Activated T-helper 1 cell treated with anti-CD3 and anti-CD28 coated beads, Interleukin-2, amount 50 U/mL, for 16 hours (primary cell): ENCODE results near the gene SUCLG1.
"Not testable (repeated sequence)": the region's sequence is repeated elsewhere in the genome, so short reads cannot be mapped to it uniquely, and the experiment has no call there.

Source experiments
- DNase-seq, 2 donors: peaks; one replicate each; pipeline ENCODE4 v3.0.0-alpha.2; 2020; ENCODE audit warnings: low read depth in 1 of 2, low spot score in 1 of 2

SUCLG1 gene

GRCh38 chr2:84459018-84459943 is at the start of gene SUCLG1:
Gene SUCLG1, minus strand, starts transcription at chr2:84459280. Its CDS starts 11 bp downstream, at chr2:84459269.
- peak; percentile 61 to 72 for DNase-seq

DNA sequence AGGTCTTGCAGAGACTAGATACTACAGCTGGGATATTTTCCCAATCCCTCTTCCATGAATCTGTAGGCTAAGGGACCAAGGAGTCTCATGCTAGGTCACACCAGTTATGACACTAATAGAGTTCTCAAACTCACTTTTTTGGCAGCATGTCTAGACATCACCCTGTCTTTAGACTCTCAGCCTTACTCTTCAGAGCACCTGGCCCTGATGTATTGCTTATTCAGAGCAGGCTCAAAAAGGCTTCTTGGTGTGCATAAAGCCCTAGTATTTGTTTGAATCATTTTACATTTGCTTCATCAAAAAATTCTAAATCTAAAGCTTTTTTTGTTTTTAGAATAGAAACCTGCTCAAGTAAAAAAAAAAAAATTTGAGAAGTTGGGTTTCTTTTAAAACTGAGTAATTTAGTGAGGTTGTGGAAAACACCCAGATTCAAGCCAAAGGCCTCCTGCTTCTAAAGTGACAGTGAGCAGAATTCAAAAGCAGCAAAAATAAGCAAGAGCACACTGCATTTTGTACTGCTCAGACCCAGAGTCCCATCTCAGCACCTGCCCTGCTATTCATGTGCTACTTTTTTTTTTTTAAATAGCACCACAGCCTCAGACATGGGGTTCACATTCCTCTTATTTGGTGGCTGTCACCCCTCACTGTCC is 39.2 kb upstream of the SUCLG1 start:
- DNase-seq: no peak

- DNase-seq: no peak
Measured at GRCh38 chr2:84497285-84497684, 38.2 kb upstream of the SUCLG1 start.

DNA sequence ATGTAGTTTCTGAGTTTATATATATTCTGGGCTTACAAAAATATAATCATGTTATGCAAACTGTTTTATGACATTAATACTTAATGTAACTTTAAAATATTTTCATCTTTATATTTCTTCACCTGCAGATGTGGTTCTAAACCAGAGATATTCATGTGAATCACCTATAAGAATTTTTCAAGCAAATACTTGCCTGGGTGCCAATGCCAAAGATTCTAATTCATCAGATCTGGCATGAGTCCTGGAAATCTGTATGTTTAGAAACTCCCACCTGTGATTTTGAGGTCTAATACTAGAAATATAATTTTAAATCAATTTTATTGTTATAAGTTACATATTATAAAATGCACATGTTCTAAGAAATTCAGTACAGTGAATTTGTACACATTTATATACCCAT is 37.3 kb upstream of the SUCLG1 start:
- no peak for DNase-seq

DNA sequence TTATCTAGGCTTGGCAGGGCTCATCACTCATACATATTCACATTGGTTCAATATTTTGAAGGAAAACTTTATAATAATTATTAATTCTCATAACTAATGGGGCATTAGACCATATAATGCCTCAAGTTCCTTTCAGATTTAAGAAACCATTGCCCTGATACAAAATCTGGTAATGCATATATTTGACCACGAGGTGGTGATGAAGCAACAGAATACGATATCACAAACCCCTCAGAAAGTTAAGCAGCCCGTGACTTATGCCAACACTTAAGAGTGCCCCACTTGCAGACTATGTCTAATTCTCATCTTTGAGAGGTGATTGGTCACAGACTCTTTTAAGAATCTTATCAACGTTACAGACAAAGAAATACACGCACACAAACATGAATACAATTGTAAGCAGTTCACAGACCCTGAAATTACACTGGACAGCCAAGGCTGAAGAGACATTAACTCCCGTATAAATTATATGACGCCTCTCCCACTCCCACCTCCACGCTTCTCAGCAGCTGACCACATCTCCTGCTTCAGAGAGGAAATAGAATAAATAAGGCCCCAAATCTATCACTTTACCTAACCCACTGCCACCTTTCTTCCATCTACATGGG is 36.6 kb upstream of the SUCLG1 start:
- no peak for DNase-seq

DNA sequence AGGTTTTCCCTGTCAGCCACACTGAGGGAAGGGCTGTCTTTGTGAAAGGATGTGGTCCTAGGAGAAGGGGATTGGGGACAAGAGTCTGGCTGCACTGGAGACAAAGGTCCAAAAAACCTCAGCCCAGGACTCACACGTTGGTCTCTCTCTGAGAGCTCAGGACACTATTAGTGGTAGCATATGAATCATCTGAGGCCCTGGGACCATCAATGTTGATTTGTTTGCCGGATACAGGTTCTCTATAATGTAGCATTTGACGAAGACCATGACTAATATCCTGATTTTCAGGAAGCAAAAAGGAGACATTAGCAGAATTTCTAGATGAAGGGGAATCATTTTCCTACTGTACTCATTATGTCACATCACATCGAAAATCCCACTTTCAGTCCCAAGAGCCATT is 35.0 kb upstream of the SUCLG1 start:
- no peak for DNase-seq

DNA sequence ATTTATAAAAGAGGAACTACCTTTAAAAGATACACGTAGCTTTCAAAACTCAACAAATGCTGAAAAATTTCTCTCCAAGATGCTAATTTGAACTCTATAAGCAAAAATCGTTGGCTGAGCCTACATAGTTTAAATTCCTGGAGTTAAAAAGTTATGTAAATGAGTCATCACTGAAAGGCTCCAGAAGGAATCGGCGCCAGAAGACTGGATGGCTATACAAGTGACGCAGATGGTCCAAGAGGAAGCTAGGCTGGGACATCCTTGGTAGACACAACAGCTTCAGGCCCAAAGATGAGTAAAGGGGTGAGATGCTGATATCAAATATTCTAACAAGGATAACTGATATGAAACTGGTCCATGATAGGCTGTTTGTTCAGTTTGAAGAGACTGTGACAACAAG is 34.4 kb upstream of the SUCLG1 start:
- DNase-seq: no peak

- no peak for DNase-seq
Measured at GRCh38 chr2:84492571-84492970, 33.5 kb upstream of the SUCLG1 start.

DNA sequence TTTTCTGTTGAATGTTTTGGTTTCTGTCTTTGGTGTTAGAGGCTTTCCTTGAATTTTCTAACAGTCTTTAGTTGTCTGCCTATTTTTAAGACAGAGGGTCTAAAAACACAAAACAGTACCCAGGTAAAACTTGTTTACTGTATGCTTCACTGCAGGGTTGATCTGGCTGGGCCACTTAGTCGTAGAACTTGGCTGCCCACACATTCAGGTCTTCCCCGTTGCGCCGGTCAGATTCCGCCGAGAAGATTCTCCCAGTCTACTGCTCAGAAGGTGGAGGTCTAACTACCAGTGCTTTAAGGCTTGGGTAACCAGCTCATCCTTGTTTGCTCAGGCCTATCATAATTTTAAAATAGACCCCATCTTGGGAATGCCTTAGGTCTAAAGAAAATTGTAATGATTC is 32.7 kb upstream of the SUCLG1 start:
- no peak for DNase-seq

- DNase-seq: no peak
Measured at GRCh38 chr2:84491256-84491655, 32.2 kb upstream of the SUCLG1 start.

GRCh38 chr2:84487298-84487996 is 28.4 kb upstream of the SUCLG1 start:
- no peak for DNase-seq

DNA sequence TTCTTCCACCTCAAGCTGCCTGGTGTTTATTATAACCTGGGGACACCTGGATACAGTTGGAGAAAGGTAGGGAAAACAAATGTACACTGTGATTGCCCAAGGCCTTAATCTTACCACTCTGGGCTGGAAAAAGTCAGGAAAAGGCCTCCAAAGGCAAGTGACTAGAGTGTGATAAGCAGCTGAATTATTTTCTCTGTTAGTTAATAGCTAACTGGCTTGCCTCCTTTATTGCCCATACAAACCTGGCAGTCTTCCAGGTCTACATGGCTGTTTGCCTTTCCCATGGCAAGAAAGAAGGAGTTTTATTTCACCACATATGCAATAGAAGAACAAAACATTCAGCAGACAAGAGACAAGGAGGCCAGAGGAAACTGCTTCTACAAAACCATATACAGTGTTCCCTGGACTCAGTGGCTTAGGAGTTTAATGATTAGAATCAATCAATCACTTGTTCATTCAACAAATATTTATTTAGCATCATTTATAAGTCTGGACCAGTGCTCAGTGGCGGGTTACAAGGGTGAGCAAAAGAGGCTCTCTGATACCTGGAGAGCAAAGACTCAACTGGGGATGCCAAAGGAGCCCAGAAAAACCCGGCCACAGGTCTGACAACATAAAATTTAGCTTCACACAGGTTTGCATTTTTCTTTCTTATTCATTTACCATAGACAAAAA is 27.5 kb upstream of the SUCLG1 start:
- DNase-seq: no peak

DNA sequence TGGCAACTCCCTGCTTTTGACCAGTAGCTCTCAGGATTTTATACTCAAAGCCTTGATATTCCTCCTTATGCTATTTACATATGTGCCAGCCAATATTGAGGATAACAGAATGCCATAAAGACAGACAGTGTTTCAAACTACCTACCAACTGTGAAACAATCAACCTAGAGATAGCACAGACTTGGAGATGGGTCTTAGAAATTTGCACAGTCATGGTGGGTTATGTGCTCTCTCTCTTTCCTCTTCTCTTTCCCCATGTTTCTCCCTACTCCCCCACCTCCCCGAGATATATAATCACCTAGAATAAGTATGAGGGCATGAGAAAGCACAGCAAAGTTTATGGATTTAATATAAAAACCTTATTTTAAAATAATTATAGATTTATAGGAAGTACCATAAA is 24.2 kb upstream of the SUCLG1 start:
- DNase-seq: no peak

- DNase-seq: no peak
Measured at GRCh38 chr2:84482603-84483002, 23.5 kb upstream of the SUCLG1 start.

GRCh38 chr2:84481702-84482101 is 22.6 kb upstream of the SUCLG1 start:
- DNase-seq: no peak

GRCh38 chr2:84478867-84479266 is 19.8 kb upstream of the SUCLG1 start:
- DNase-seq: no peak

GRCh38 chr2:84477886-84478285 is 18.8 kb upstream of the SUCLG1 start:
- DNase-seq: no peak

DNA sequence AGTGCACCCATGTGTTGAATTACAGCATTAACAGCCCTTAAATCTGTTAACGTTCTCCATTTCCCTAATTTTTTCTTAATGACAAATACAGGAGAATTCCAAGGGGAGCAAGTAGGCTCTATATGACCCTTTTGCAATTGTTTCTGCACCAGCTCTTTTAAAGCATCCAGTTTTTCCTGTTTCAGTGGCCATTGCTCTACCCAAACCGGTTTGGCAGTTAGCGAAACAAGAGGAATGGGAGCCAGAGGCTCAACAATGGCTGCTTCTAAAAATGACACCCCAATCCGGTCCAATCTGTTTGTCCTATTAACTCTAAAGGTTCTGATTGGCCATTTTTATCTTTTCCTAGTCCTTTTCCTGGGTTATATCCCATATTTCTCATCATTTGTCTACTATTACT is 15.1 kb upstream of the SUCLG1 start:
- DNase-seq: no peak

- no peak for DNase-seq
Measured at GRCh38 chr2:84472856-84473565, 13.9 kb upstream of the SUCLG1 start.

GRCh38 chr2:84472423-84472822 is 13.3 kb upstream of the SUCLG1 start:
- DNase-seq: not testable (repeated sequence)
